Measurements from ENCODE around the gene IRGQ. TPM values are rescaled to one million over a fixed set of nuclear protein-coding genes. Genes with fewer than 3 reads are reported as not detected.

The IRGQ gene
- total RNA-seq, 1 donor: 35.4 TPM

DNA sequence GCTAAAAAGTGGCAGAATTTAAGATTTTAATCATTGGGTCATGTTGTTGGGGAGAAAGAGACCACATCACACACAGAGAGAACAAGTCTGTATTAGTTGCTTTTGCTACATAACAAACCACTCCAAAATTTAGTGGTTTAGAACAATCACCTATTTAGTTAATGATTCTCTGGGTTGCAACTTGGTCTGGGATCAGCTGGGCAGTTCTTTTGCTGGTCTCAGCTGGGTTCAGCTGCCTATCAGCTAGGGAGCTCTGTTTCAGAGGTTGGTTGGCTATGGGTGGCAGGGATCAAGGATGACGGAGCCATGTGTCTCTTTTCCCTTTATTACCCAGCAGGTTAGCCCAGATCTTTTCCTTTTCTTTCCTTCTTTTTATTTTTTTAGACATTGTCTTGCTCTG is 11.4 kb downstream of the IRGQ start:
- no peak overlapping the region for H3K4me3 ChIP-seq (ENCODE audit: low read depth, low read length)
- TF ChIP-seq, protein P1, sequence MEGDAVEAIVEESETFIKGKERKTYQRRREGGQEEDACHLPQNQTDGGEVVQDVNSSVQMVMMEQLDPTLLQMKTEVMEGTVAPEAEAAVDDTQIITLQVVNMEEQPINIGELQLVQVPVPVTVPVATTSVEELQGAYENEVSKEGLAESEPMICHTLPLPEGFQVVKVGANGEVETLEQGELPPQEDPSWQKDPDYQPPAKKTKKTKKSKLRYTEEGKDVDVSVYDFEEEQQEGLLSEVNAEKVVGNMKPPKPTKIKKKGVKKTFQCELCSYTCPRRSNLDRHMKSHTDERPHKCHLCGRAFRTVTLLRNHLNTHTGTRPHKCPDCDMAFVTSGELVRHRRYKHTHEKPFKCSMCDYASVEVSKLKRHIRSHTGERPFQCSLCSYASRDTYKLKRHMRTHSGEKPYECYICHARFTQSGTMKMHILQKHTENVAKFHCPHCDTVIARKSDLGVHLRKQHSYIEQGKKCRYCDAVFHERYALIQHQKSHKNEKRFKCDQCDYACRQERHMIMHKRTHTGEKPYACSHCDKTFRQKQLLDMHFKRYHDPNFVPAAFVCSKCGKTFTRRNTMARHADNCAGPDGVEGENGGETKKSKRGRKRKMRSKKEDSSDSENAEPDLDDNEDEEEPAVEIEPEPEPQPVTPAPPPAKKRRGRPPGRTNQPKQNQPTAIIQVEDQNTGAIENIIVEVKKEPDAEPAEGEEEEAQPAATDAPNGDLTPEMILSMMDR (IDR thresholded peaks at IDR 0.05; ENCODE audit: insufficient read depth, low read depth, low read length): no peak
- DNase-seq (ENCODE audit: low read depth): no peak

DNA sequence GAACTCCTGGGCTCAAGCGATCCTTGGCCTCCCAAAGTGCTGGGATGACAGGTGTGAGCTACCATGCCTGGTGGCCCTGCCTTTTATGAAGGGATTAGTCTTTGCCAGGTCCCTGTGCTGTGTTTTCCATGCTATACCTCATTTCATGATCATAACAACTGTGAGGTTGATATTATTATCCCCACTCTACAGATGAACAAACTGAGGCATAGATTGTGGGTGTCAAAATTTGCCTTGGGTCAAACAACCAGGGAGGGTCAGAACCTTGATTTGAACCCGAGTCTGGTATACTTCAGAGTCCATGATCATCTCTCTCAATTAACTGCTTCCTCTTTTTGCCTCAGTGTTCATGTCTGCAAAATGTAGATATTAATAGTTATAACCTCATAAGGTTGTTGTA is 13.4 kb downstream of the IRGQ start:
- TF ChIP-seq, protein P1 (IDR thresholded peaks at IDR 0.05; ENCODE audit: insufficient read depth, low read depth, low read length): no peak
- no peak for DNase-seq (ENCODE audit: low read depth)
- H3K4me3 ChIP-seq (ENCODE audit: low read depth, low read length): no peak overlapping the region

DNA sequence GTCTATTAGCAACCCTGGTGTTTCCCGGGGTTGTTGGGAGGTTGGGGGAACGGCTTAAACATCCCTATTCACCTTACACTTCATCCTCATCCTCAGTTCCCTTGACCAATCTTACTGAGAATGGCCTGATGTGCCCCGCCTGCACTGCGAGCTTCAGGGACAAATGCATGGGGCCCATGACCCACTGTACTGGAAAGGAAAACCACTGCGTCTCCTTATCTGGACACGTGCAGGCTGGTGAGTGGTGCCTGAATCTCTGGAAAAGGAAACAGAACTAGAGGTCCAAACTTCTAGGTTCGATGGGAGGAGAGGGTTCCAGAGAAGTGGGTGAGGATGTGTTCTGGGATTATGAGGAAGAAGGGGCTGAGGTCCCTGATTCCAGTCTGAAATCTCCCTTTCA is 14.5 kb downstream of the IRGQ start:
- TF ChIP-seq, protein P1 (IDR thresholded peaks at IDR 0.05; ENCODE audit: insufficient read depth, low read depth, low read length): no peak
- H3K4me3 ChIP-seq (ENCODE audit: low read depth, low read length): no peak overlapping the region
- no peak for DNase-seq (ENCODE audit: low read depth)

DNA sequence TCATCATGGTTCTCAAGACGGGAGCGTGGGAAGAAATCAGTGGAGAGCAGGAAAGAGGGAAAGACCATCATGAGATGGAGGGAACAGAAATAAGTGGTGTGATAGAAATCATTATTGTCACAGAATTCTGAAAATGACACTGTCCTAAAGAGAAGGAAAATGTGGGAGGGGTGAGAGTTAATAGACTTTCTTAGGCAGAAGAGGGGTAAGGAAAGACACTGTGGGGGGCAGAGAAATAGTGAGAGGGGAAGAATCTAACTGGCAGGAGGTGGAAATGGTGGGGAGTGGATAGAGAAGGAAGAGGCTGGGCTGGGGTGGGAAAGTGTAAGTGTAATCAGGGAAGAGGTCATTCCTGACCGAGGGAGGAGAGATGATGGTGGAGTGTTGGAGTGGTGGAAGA is 17.1 kb downstream of the IRGQ start:
- DNase-seq (ENCODE audit: low read depth): no peak
- TF ChIP-seq, protein P1 (IDR thresholded peaks at IDR 0.05; ENCODE audit: insufficient read depth, low read depth, low read length): no peak
- H3K4me3 ChIP-seq (ENCODE audit: low read depth, low read length): no peak overlapping the region

DNA sequence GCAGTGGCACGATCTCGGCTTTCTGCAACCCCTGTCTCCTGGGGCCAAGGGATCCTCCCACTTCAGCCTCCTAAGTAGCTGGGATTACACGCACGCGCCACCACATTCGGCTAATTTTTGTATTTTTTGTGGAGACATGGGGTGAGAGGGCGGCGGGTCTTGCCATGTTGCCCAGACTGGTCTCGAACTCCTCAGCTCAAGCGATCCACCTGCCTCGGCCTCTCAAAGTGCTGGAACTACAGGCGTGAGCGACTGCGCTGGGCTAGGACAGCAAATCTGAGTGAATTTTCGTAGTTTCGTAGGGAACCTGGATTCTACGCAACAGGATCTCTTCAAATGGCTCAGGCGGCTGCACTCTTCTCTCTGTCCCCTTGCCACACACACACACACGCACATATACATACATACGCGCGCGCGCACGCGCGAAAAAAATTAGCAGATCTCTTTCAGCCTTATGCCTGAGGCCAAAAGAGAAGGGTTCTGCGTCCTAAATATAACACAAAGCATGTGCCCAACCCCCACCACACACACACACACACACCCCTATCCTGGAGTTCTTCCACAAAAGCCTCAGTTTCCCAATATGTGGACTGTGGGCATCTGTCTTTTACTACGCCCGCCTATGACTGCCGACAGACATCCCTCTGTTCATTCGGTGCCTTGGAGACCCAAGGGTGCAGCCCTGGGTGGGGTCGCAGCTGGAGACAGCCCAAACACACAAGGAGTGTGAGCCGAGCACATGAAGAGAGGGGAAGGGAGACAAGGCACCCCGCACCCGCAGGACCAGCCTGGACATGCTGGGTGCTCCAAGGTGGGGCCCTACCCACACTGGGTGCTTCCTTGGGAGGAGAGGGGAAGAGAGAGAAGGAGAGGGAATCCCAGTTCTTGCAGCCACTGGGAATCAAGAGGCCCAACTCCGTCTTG is 19.7 kb downstream of the IRGQ start:
- TF ChIP-seq, protein P1 (IDR thresholded peaks at IDR 0.05; ENCODE audit: insufficient read depth, low read depth, low read length): no peak
- peak overlapping the region; percentile 93 for H3K4me3 ChIP-seq (ENCODE audit: low read depth, low read length)
- DNase-seq (ENCODE audit: low read depth): peak; percentile 51

DNA sequence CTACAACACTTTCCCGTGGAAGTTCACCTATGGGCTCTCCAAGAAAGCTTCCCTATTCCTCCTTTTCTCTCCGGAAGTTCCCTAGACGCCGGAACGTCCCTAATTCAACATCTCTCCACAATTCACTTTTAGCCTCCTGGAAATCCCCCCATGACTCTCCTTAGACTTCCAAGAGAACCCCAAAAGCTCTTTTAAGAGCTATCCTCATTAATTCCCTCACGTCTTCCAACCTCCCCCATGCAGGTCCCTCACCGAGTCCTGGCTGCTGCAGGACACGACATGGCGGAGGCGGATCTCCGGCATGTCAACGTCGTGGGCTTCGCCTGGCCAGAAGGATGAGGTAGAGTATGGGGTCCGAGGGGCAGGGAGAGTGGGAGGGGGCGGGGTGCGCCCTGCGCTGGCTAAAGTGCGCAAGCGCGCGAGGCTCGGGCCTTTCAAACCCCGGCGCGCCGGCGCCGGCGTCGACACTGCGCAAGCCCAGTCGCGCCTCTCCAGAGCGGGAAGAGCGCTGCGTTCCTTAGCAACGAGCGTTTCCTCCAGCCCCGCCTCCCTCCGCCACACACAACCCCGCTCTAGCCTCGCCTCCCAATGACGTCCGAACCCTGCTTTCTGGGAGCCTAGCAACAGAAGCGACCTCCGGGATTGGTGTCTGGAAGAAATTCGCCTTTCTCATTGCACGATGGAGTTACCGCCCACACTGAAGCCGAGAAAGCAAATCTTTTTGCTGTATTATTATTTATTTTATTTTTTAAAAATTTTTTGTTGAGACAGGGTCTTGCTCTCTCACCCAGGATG is 20.6 kb downstream of the IRGQ start, which contains the start of the genes PINLYP and XRCC1:
PINLYP (plus strand) TSS at position 646 of the 795 bp plus-strand sequence. CDS start 1,391 bp downstream, outside the sequence.
XRCC1 (minus strand) TSS at position 372 of the 795 bp plus-strand sequence; CDS start at position 303, 69 bp downstream.
- H3K4me3 ChIP-seq (ENCODE audit: low read depth, low read length): peak within 1 kb of the TSS; percentile 93
- DNase-seq (ENCODE audit: low read depth): peak; percentile 99
- TF ChIP-seq, protein P1 (IDR thresholded peaks at IDR 0.05; ENCODE audit: insufficient read depth, low read depth, low read length): no peak
